ENCODE data around the gene EEF1AKMT3. TPM values are rescaled to one million over a fixed set of nuclear protein-coding genes. Genes with fewer than 3 reads are reported as not detected.
"Not testable (repeated sequence)": the region's sequence is repeated elsewhere in the genome, so short reads cannot be mapped to it uniquely, and the experiment has no call there.

The EEF1AKMT3 gene
- total RNA-seq, 1 experiment from 2014 or later = 3.2 TPM

GRCh38 chr12:57816001-57816854 lies 43.8 kb downstream of the EEF1AKMT3 start:
- no peaks in the 10 kb centered on the region for H3K36me3 ChIP-seq (replicated peaks; ENCODE audit: control insufficient read depth, insufficient read depth, low read length)
- no peak for DNase-seq

GRCh38 chr12:57816855-57817151 lies 44.4 kb downstream of the EEF1AKMT3 start:
- DNase-seq = no peak
- Histone ChIP-seq H3K4me3 (ENCODE audit: insufficient read depth, low read depth, low read length) (no peak overlapping the region), H3K36me3 (replicated peaks; ENCODE audit: control insufficient read depth, insufficient read depth, low read length) (no peaks in the 10 kb centered on the region), H3K27me3 (ENCODE audit: control insufficient read depth, insufficient read depth, low read length) (no peaks in the 10 kb centered on the region)

More at GRCh38 chr12:57816001-57816854, 43.8 kb downstream of the EEF1AKMT3 start:
- Histone ChIP-seq H3K4me3 (ENCODE audit: insufficient read depth, low read depth, low read length) (no peak overlapping the region), H3K27me3 (ENCODE audit: control insufficient read depth, insufficient read depth, low read length) (no peaks in the 10 kb centered on the region)

GRCh38 chr12:57817261-57817989 lies 45.0 kb downstream of the EEF1AKMT3 start:
- Histone ChIP-seq H3K36me3 (replicated peaks; ENCODE audit: control insufficient read depth, insufficient read depth, low read length) (peaks cover 2% of the 10 kb centered on the region; the same call in 1 of the 2 replicates), H3K4me3 (ENCODE audit: insufficient read depth, low read depth, low read length) (no peak overlapping the region), H3K27me3 (ENCODE audit: control insufficient read depth, insufficient read depth, low read length) (no peaks in the 10 kb centered on the region)
- DNase-seq = no peak

GRCh38 chr12:57817990-57818331 lies 45.5 kb downstream of the EEF1AKMT3 start:
- not testable (repeated sequence) for H3K4me3 ChIP-seq (ENCODE audit: insufficient read depth, low read depth, low read length); DNase-seq; H3K36me3 ChIP-seq (replicated peaks; ENCODE audit: control insufficient read depth, insufficient read depth, low read length); H3K27me3 ChIP-seq (ENCODE audit: control insufficient read depth, insufficient read depth, low read length)

- H3K4me3 ChIP-seq (ENCODE audit: insufficient read depth, low read depth, low read length); DNase-seq; H3K27me3 ChIP-seq (ENCODE audit: control insufficient read depth, insufficient read depth, low read length): not testable (repeated sequence)
- H3K36me3 ChIP-seq (replicated peaks; ENCODE audit: control insufficient read depth, insufficient read depth, low read length) = peaks cover 26% of the 10 kb centered on the region
These were observed 47.7 kb downstream of the EEF1AKMT3 start for GRCh38 chr12:57820119-57820518.

GRCh38 chr12:57821015-57821414 lies 48.6 kb downstream of the EEF1AKMT3 start:
- H3K36me3 ChIP-seq (replicated peaks; ENCODE audit: control insufficient read depth, insufficient read depth, low read length) = peaks cover 33% of the 10 kb centered on the region
- H3K27me3 ChIP-seq (ENCODE audit: control insufficient read depth, insufficient read depth, low read length); DNase-seq; H3K4me3 ChIP-seq (ENCODE audit: insufficient read depth, low read depth, low read length): not testable (repeated sequence)

- Histone ChIP-seq H3K27me3 (ENCODE audit: control insufficient read depth, insufficient read depth, low read length) (no peaks in the 10 kb centered on the region), H3K4me3 (ENCODE audit: insufficient read depth, low read depth, low read length) (no peak overlapping the region), H3K36me3 (replicated peaks; ENCODE audit: control insufficient read depth, insufficient read depth, low read length) (peaks cover 40% of the 10 kb centered on the region)
- DNase-seq = no peak
These were observed 49.2 kb downstream of the EEF1AKMT3 start for GRCh38 chr12:57821474-57822214.

GRCh38 chr12:57822392-57823130 lies 50.1 kb downstream of the EEF1AKMT3 start:
- DNase-seq = no peak
- Histone ChIP-seq H3K4me3 (ENCODE audit: insufficient read depth, low read depth, low read length) (no peak overlapping the region), H3K27me3 (ENCODE audit: control insufficient read depth, insufficient read depth, low read length) (no peaks in the 10 kb centered on the region), H3K36me3 (replicated peaks; ENCODE audit: control insufficient read depth, insufficient read depth, low read length) (peaks cover 48% of the 10 kb centered on the region)

GRCh38 chr12:57823131-57823907 lies 50.9 kb downstream of the EEF1AKMT3 start:
- no peaks in the 10 kb centered on the region for H3K27me3 ChIP-seq (ENCODE audit: control insufficient read depth, insufficient read depth, low read length)
- peaks cover 52% of the 10 kb centered on the region for H3K36me3 ChIP-seq (replicated peaks; ENCODE audit: control insufficient read depth, insufficient read depth, low read length)
- no peak for DNase-seq
- no peak overlapping the region for H3K4me3 ChIP-seq (ENCODE audit: insufficient read depth, low read depth, low read length)

GRCh38 chr12:57823908-57824640 lies 51.7 kb downstream of the EEF1AKMT3 start:
- H3K4me3 ChIP-seq (ENCODE audit: insufficient read depth, low read depth, low read length) = no peak overlapping the region
- no peak for DNase-seq
- H3K27me3 ChIP-seq (ENCODE audit: control insufficient read depth, insufficient read depth, low read length) = no peaks in the 10 kb centered on the region
- peaks cover 58% of the 10 kb centered on the region for H3K36me3 ChIP-seq (replicated peaks; ENCODE audit: control insufficient read depth, insufficient read depth, low read length)

GRCh38 chr12:57825451-57825850 lies 53.0 kb downstream of the EEF1AKMT3 start:
- Histone ChIP-seq H3K27me3 (ENCODE audit: control insufficient read depth, insufficient read depth, low read length) (no peaks in the 10 kb centered on the region), H3K4me3 (ENCODE audit: insufficient read depth, low read depth, low read length) (no peak overlapping the region), H3K36me3 (replicated peaks; ENCODE audit: control insufficient read depth, insufficient read depth, low read length) (peaks cover 63% of the 10 kb centered on the region)
- DNase-seq = no peak

GRCh38 chr12:57826400-57826799 lies 54.0 kb downstream of the EEF1AKMT3 start:
- H3K36me3 ChIP-seq (replicated peaks; ENCODE audit: control insufficient read depth, insufficient read depth, low read length) = peaks cover 63% of the 10 kb centered on the region
- no peaks in the 10 kb centered on the region for H3K27me3 ChIP-seq (ENCODE audit: control insufficient read depth, insufficient read depth, low read length)
- DNase-seq = no peak
- H3K4me3 ChIP-seq (ENCODE audit: insufficient read depth, low read depth, low read length) = no peak overlapping the region

- no peak for DNase-seq
- H3K4me3 ChIP-seq (ENCODE audit: insufficient read depth, low read depth, low read length) = no peak overlapping the region
- no peaks in the 10 kb centered on the region for H3K27me3 ChIP-seq (ENCODE audit: control insufficient read depth, insufficient read depth, low read length)
- peaks cover 63% of the 10 kb centered on the region for H3K36me3 ChIP-seq (replicated peaks; ENCODE audit: control insufficient read depth, insufficient read depth, low read length)
These were observed 54.6 kb downstream of the EEF1AKMT3 start for GRCh38 chr12:57826966-57827365.
